GM23338 (cell line): ENCODE results near the gene BOD1. TPM values are rescaled to one million over a fixed set of nuclear protein-coding genes. Genes with fewer than 3 reads are reported as not detected.

Source experiments
- ATAC-seq: fragments of 200-7000 bp; cut with Tn5 transposase; 3 replicates; pipeline ENCODE4 v1.9.1; 2020
- DNase-seq: peaks from one replicate; pipeline ENCODE4 v3.0.0-alpha.2; 2015; ENCODE audit warnings: low spot score
- H2AFZ ChIP-seq: fragments of 200-600 bp; sonication (generic); 2 replicates; pipeline ENCODE4 v1.8.0; 2016; ENCODE audit warnings: antibody characterized with exemption, mild to moderate bottlenecking, moderate library complexity
- H3F3A ChIP-seq: fragments of 200-600 bp; sonication (generic); replicated peaks from 2 replicates; pipeline ENCODE4 v1.8.0; 2017; ENCODE audit warnings: antibody characterized with exemption, mixed run types, low read depth
- H3K27ac ChIP-seq: fragments of 200-600 bp; sonication (generic); 2 replicates; pipeline ENCODE4 v1.6.1; 2016; ENCODE audit warnings: low read depth
- H3K27me3 ChIP-seq: fragments of 200-600 bp; sonication (generic); 2 replicates; pipeline ENCODE4 v1.8.0; 2016; ENCODE audit warnings: mild to moderate bottlenecking, mixed run types, moderate library complexity; ENCODE audit not compliant: insufficient read depth
- H3K36me3 ChIP-seq: fragments of 200-600 bp; sonication (generic); 2 replicates; pipeline ENCODE4 v1.8.0; 2016; ENCODE audit warnings: mild to moderate bottlenecking; ENCODE audit not compliant: insufficient read depth
- H3K4me1 ChIP-seq: fragments of 200-600 bp; sonication (generic); 2 replicates; pipeline ENCODE4 v1.8.0; 2016; ENCODE audit warnings: mild to moderate bottlenecking, moderate library complexity; ENCODE audit not compliant: insufficient read depth
- H3K4me2 ChIP-seq: fragments of 200-600 bp; sonication (generic); 2 replicates; pipeline ENCODE4 v1.7.1; 2017; ENCODE audit warnings: mixed run types
- H3K4me3 ChIP-seq: fragments of 200-600 bp; sonication (generic); 2 replicates; pipeline ENCODE4 v1.6.1; 2016; ENCODE audit warnings: mixed run types
- H3K79me2 ChIP-seq: fragments of 200-600 bp; sonication (generic); replicated peaks from 2 replicates; pipeline ENCODE4 v1.8.0; 2017; ENCODE audit warnings: mild to moderate bottlenecking; ENCODE audit not compliant: insufficient read depth
- H3K9me2 ChIP-seq: fragments of 200-600 bp; sonication (generic); 2 replicates; pipeline ENCODE4 v1.8.0; 2017; ENCODE audit not compliant: insufficient read depth
- H4K20me1 ChIP-seq: fragments of 200-600 bp; sonication (generic); replicated peaks from 2 replicates; pipeline ENCODE4 v1.8.0; 2017; ENCODE audit warnings: mild to moderate bottlenecking; ENCODE audit not compliant: insufficient read depth
- H3K27ac Mint-ChIP-seq: 2 replicates; pipeline ENCODE4 v1.8.0; 2020; ENCODE audit warnings: inconsistent platforms, mild to moderate bottlenecking, moderate library complexity, mixed read lengths
- H3K27me3 Mint-ChIP-seq: 3 replicates; pipeline ENCODE4 v1.8.0; 2022; ENCODE audit warnings: low read depth, mild to moderate bottlenecking, moderate library complexity, mixed read lengths, inconsistent platforms; ENCODE audit not compliant: insufficient read depth, poor library complexity
- H3K36me3 Mint-ChIP-seq: 3 replicates; pipeline ENCODE4 v1.8.0; 2021; ENCODE audit warnings: low read depth, mild to moderate bottlenecking, inconsistent platforms, moderate library complexity, mixed read lengths
- H3K4me1 Mint-ChIP-seq: 3 replicates; pipeline ENCODE4 v1.8.0; 2020; ENCODE audit warnings: mild to moderate bottlenecking, inconsistent platforms, mixed read lengths
- H3K4me3 Mint-ChIP-seq: 3 replicates; pipeline ENCODE4 v1.8.0; 2021; ENCODE audit warnings: moderate library complexity, mild to moderate bottlenecking, inconsistent platforms, mixed read lengths
- H3K9me3 Mint-ChIP-seq: 3 replicates; pipeline ENCODE4 v1.8.0; 2020; ENCODE audit warnings: moderate library complexity, mild to moderate bottlenecking, inconsistent platforms, mixed read lengths
- CREB1 ChIP-seq: fragments of 250-450 bp; sonication (Bioruptor Pico); IDR thresholded peaks from 2 replicates; pipeline ENCODE4 v1.5.0; 2020; ENCODE audit warnings: low read depth, mild to moderate bottlenecking, moderate library complexity
- CTCF ChIP-seq, 2 experiments: fragments of 200-600 bp in 1 of 2; sonication (generic) in 1 of 2; conservative IDR thresholded peaks; 2 replicates each; pipeline versions ENCODE4 v1.5.1 to v1.6.1; 2016 to 2017; ENCODE audit warnings: antibody characterized with exemption in 2 of 2, low read depth in 2 of 2, mild to moderate bottlenecking in 2 of 2, moderate library complexity in 1 of 2
- ETS1 ChIP-seq: IDR thresholded peaks from 2 replicates; pipeline ENCODE4 v1.6.1; 2016; ENCODE audit warnings: antibody characterized with exemption
- EZH2 ChIP-seq: fragments of 200-600 bp; sonication (generic); IDR thresholded peaks from one replicate; pipeline ENCODE4 v1.8.0; 2017; ENCODE audit warnings: antibody characterized with exemption, mild to moderate bottlenecking, low read depth; ENCODE audit not compliant: unreplicated experiment
- EZH2phosphoT487 ChIP-seq: fragments of 200-600 bp; sonication (generic); IDR thresholded peaks from one replicate; pipeline ENCODE4 v1.8.1; 2018; ENCODE audit warnings: antibody characterized with exemption; ENCODE audit not compliant: unreplicated experiment
- JUNB ChIP-seq: IDR thresholded peaks from one replicate; pipeline ENCODE4 v1.6.1; 2016; ENCODE audit warnings: antibody characterized with exemption; ENCODE audit not compliant: unreplicated experiment
- NANOG ChIP-seq: IDR thresholded peaks from 2 replicates; pipeline ENCODE4 v1.6.1; 2016; ENCODE audit warnings: antibody characterized with exemption, borderline replicate concordance
- POLR2AphosphoS5 ChIP-seq: IDR thresholded peaks from 2 replicates; pipeline ENCODE4 v1.6.1; 2016; ENCODE audit warnings: antibody characterized with exemption, low read depth
- REST ChIP-seq: IDR thresholded peaks from one replicate; pipeline ENCODE4 v1.6.1; 2018; ENCODE audit warnings: antibody characterized with exemption; ENCODE audit not compliant: unreplicated experiment
- STAT1 ChIP-seq: IDR thresholded peaks from one replicate; pipeline ENCODE4 v1.6.1; 2016; ENCODE audit warnings: antibody characterized with exemption; ENCODE audit not compliant: unreplicated experiment
- ZNF114 ChIP-seq: fragments of 250-450 bp; sonication (Bioruptor Pico); IDR thresholded peaks from 2 replicates; pipeline ENCODE4 v1.5.0; 2020; ENCODE audit warnings: mild to moderate bottlenecking, moderate library complexity
- ZNF331 ChIP-seq: fragments of 250-450 bp; sonication (Bioruptor Pico); IDR thresholded peaks from 2 replicates; pipeline ENCODE4 v1.5.0; 2020; ENCODE audit warnings: low read depth, mild to moderate bottlenecking, moderate library complexity
- ZNF462 ChIP-seq: fragments of 250-450 bp; sonication (Bioruptor Pico); IDR thresholded peaks from 2 replicates; pipeline ENCODE4 v1.5.0; 2020; ENCODE audit warnings: mild to moderate bottlenecking, moderate library complexity
- polyA plus RNA-seq: library from polyadenylated mRNA; unstranded; fragments of >200 nt; fragmentation: Nextera tagmentation; extraction: Ambion mirVana; gene quantifications from 2 replicates; pipeline ENCODE4 v1.2.1, GENCODE V29; 2016
- total RNA-seq: library from RNA; depleted of rRNA; stranded (reverse); fragments of >200 nt; shearing (Covaris generic); gene quantifications from 2 replicates; pipeline ENCODE4 v1.2.3, GENCODE V29; 2014

Gene BOD1
- total and polyA plus RNA-seq, 2 experiments from 2014 or later = 94.7 to 141 TPM

GRCh38 chr5:173637340-173637739 is 20.9 kb upstream of the BOD1 start:
- no peak overlapping the region for H3K4me3 Mint-ChIP-seq
- Histone ChIP-seq H3K27me3 (no peaks in the 10 kb centered on the region), H2AFZ (no peak overlapping the region), H3K79me2 (no peaks in the 10 kb centered on the region), H3K4me2 (no peak overlapping the region), H3K4me1 (peaks cover 15% of the 10 kb centered on the region; the same call in 1 of the 2 replicates), H3K27ac (no peak overlapping the region), H3F3A (0 out of 2 replicates have a peak, but pooled peaks cover 3% of the 10 kb centered on the region), H3K9me2 (no peaks in the 10 kb centered on the region), H3K4me3 (no peak overlapping the region), H4K20me1 (no peaks in the 10 kb centered on the region), H3K36me3 (no peaks in the 10 kb centered on the region)
- H3K27me3 Mint-ChIP-seq = peaks cover 10% of the 10 kb centered on the region
- DNase-seq (no peak), ATAC-seq (no peak)
- no peak overlapping the region for H3K27ac Mint-ChIP-seq
- H3K36me3 Mint-ChIP-seq = no peaks in the 10 kb centered on the region
- H3K4me1 Mint-ChIP-seq = peaks cover 33% of the 10 kb centered on the region
- TF ChIP-seq REST (no peak), STAT1 (no peak), ZNF114 (no peak), JUNB (no peak), EZH2phosphoT487 (no peak), POLR2AphosphoS5 (no peak), CTCF (conservative IDR thresholded peaks at IDR 0.05; ENCODE audit: low read depth in 2 of 2) (no peak), ZNF331 (CRISPR knock-in tag) (no peak), EZH2 (no peak), NANOG (no peak), CREB1 (CRISPR knock-in tag) (no peak), ETS1 (no peak), ZNF462 (CRISPR knock-in tag) (no peak)
- no peaks in the 10 kb centered on the region; the same call in 2 of the 3 replicates for H3K9me3 Mint-ChIP-seq
